ENCODE measurements around the gene SNRPE. TPM values are rescaled to one million over a fixed set of nuclear protein-coding genes. Genes with fewer than 3 reads are reported as not detected.
A peak's percentile ranks its signal among the peaks of the same experiment; 100 is the strongest.
"Not testable (repeated sequence)": the region's sequence is repeated elsewhere in the genome, so short reads cannot be mapped to it uniquely, and the experiment has no call there.

Gene SNRPE
- total RNA-seq, 1 donor from 2014 or later = 73.0 TPM

DNA sequence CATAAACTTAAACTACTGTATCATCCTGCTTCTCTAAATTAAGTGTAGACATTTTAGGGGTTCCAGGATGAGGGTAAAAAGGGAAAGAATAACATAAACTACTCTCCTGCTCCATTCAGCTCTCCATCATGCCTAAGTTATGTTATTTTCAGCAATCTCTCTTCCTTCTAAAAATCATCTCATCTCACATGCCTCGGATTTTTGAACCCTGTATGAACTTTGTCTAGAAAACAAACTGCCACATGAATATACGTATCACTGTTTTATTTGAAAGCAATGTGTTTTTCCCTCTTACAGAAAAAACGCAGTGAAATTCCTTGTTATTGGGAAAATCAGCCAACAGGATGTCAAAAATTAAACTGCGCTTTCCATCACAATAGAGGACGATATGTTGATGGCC lies 33.4 kb upstream of the SNRPE start:
- Mint-ChIP-seq H3K4me1 (ENCODE audit: low read depth) (peaks cover 16% of the 10 kb centered on the region), H3K27me3 (ENCODE audit: low read depth) (no peaks in the 10 kb centered on the region), H3K9me3 (ENCODE audit: low read depth) (no peaks in the 10 kb centered on the region), H3K27ac (ENCODE audit: unreplicated experiment) (no peak overlapping the region), H3K36me3 (ENCODE audit: low read depth) (peaks cover 25% of the 10 kb centered on the region), H3K4me3 (ENCODE audit: unreplicated experiment) (no peak overlapping the region)
- no peak for DNase-seq (ENCODE audit: low spot score)
- TF ChIP-seq, protein P1, sequence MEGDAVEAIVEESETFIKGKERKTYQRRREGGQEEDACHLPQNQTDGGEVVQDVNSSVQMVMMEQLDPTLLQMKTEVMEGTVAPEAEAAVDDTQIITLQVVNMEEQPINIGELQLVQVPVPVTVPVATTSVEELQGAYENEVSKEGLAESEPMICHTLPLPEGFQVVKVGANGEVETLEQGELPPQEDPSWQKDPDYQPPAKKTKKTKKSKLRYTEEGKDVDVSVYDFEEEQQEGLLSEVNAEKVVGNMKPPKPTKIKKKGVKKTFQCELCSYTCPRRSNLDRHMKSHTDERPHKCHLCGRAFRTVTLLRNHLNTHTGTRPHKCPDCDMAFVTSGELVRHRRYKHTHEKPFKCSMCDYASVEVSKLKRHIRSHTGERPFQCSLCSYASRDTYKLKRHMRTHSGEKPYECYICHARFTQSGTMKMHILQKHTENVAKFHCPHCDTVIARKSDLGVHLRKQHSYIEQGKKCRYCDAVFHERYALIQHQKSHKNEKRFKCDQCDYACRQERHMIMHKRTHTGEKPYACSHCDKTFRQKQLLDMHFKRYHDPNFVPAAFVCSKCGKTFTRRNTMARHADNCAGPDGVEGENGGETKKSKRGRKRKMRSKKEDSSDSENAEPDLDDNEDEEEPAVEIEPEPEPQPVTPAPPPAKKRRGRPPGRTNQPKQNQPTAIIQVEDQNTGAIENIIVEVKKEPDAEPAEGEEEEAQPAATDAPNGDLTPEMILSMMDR (IDR thresholded peaks at IDR 0.05) = no peak

DNA sequence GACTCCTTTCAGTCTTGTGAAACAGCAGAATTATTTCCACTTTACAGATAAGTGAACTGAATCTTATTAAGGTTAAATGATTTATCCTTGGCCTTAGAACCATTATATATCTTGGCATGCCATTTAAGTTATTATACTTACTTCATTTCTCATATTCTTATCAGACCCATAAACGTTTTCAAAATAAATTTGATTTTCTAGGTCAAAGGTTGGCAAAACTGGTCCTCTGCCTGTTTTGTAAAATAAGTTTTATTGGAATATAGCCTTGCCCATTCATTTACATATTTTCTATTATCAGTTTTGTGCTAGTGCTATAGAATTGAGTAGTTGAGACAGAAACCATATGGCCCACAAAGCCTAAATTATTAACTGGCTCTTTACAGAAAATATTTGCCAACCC lies 32.9 kb upstream of the SNRPE start:
- DNase-seq (ENCODE audit: low spot score) = no peak
- H3K27me3 Mint-ChIP-seq (ENCODE audit: low read depth) = no peaks in the 10 kb centered on the region
- peaks cover 16% of the 10 kb centered on the region for H3K4me1 Mint-ChIP-seq (ENCODE audit: low read depth)
- no peak overlapping the region for H3K27ac Mint-ChIP-seq (ENCODE audit: unreplicated experiment)
- peaks cover 25% of the 10 kb centered on the region for H3K36me3 Mint-ChIP-seq (ENCODE audit: low read depth)
- no peaks in the 10 kb centered on the region for H3K9me3 Mint-ChIP-seq (ENCODE audit: low read depth)
- H3K4me3 Mint-ChIP-seq (ENCODE audit: unreplicated experiment) = no peak overlapping the region
- TF ChIP-seq, protein P1 (IDR thresholded peaks at IDR 0.05) = no peak

DNA sequence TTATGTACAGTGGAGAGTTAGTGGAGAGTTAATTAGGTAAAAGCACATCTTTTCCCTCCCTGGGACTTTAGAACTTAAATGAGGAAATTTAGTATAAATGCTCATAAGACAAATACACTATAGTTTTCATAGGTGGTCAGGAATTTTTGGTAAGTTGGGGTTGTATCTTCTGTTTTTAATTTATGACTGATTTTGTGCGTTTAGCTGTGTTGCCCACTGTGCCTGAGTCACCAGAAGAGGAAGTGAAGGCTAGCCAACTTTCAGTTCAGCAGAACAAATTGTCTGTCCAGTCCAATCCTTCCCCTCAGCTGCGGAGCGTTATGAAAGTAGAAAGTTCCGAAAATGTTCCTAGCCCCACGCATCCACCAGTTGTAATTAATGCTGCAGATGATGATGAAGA lies 32.2 kb upstream of the SNRPE start:
- Mint-ChIP-seq H3K27ac (ENCODE audit: unreplicated experiment) (peak overlapping the region; percentile 24), H3K4me1 (ENCODE audit: low read depth) (peaks cover 16% of the 10 kb centered on the region), H3K36me3 (ENCODE audit: low read depth) (peaks cover 27% of the 10 kb centered on the region)
- not testable (repeated sequence) for H3K9me3 Mint-ChIP-seq (ENCODE audit: low read depth); H3K27me3 Mint-ChIP-seq (ENCODE audit: low read depth); DNase-seq (ENCODE audit: low spot score); H3K4me3 Mint-ChIP-seq (ENCODE audit: unreplicated experiment)

DNA sequence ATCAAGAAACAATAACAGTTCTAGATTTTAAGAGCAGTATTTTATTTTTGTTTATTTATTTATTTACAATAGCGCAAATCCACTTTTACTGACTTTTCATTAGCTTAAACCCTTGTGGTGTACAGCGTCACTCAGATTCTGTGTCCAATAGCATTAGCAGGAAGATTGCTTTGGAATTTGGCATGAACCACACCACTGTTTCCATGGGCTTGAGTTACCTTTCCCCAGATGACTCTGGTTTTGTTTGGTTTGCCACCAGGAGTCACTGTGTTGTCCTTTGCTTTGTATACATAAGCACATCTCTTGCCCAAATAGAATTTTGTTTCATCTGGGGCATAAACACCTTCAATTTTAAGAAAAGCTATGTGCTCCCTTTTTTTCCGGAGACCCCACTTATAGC lies 25.9 kb upstream of the SNRPE start:
- Mint-ChIP-seq H3K27ac (ENCODE audit: unreplicated experiment) (no peak overlapping the region), H3K4me1 (ENCODE audit: low read depth) (peaks cover 20% of the 10 kb centered on the region), H3K9me3 (ENCODE audit: low read depth) (no peaks in the 10 kb centered on the region), H3K4me3 (ENCODE audit: unreplicated experiment) (no peak overlapping the region), H3K36me3 (ENCODE audit: low read depth) (peaks cover 29% of the 10 kb centered on the region), H3K27me3 (ENCODE audit: low read depth) (no peaks in the 10 kb centered on the region)
- no peak for DNase-seq (ENCODE audit: low spot score)
- TF ChIP-seq, protein P1 (IDR thresholded peaks at IDR 0.05) = peak; percentile 37

DNA sequence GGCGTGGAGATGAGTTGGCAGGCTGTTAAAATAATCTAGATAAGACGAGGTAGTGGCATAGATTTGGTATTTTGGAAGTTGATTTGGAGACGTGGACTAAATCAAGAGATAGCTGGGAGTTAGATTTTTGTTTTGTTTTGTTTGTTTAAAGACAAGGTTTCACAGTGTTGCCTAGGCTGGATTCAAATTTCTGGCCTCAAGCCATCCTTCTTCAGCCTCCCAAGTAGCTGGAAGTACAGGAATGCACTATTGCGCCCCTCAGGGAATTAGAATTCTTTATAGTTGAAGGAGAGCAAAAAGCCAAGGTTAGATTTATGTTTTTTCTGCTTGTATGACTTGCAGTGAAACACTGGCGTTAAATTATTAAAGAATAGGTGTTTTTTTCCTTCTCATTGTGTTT lies 22.3 kb upstream of the SNRPE start:
- DNase-seq (ENCODE audit: low spot score) = no peak
- TF ChIP-seq, protein P1 (IDR thresholded peaks at IDR 0.05) = no peak
- H3K4me3 Mint-ChIP-seq (ENCODE audit: unreplicated experiment) = no peak overlapping the region
- H3K4me1 Mint-ChIP-seq (ENCODE audit: low read depth) = peaks cover 20% of the 10 kb centered on the region
- H3K36me3 Mint-ChIP-seq (ENCODE audit: low read depth) = peaks cover 33% of the 10 kb centered on the region
- peak overlapping the region; percentile 94 for H3K27ac Mint-ChIP-seq (ENCODE audit: unreplicated experiment)
- H3K27me3 Mint-ChIP-seq (ENCODE audit: low read depth) = no peaks in the 10 kb centered on the region
- no peaks in the 10 kb centered on the region for H3K9me3 Mint-ChIP-seq (ENCODE audit: low read depth)

DNA sequence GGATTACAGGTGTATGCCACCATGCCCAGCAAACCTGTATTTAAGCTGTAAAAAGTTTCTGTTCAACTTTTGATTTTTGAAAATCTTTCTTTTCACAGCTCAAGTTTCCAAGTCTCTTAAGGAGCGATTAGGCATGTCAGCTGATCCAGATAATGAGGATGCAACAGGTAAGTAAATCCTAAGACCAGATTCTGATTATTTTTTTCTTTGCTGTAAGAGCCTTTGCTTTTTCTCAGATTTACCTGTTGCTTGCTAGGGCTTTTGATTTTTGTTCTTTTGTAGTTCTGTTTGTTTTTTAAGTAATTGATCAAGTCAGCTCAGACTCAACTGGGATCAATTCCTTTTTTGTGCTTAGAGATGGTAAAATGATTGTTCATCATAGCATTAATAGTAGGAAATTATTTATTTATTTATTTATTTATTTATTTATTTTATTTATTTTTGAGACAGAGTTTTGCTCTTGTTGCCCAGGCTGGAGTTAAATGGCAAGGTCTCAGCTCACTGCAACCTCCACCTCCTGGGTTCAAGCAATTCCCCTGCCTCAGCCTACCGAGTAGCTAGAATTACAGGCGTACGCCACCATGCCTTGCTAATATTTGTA lies 21.1 kb upstream of the SNRPE start:
- Mint-ChIP-seq H3K9me3 (ENCODE audit: low read depth) (no peaks in the 10 kb centered on the region), H3K27me3 (ENCODE audit: low read depth) (no peaks in the 10 kb centered on the region), H3K4me3 (ENCODE audit: unreplicated experiment) (no peak overlapping the region), H3K4me1 (ENCODE audit: low read depth) (peaks cover 20% of the 10 kb centered on the region), H3K27ac (ENCODE audit: unreplicated experiment) (no peak overlapping the region), H3K36me3 (ENCODE audit: low read depth) (peaks cover 33% of the 10 kb centered on the region)
- DNase-seq (ENCODE audit: low spot score) = no peak
- TF ChIP-seq, protein P1 (IDR thresholded peaks at IDR 0.05) = no peak
